HEK293 (cell line): ENCODE measurements around the gene FBXO9.

Experiments used
- CTCF ChIP-seq: fragments of 450-650 bp; formaldehyde crosslinking; IDR thresholded peaks from 2 replicates; pipeline ENCODE4 v1.5.1; 2016; ENCODE audit warnings: missing biosample characterization, missing genetic modification characterization
- ZNF157 ChIP-seq: fragments of 450-650 bp; formaldehyde crosslinking; IDR thresholded peaks from 2 replicates; pipeline ENCODE4 v1.5.1; 2016; ENCODE audit warnings: missing biosample characterization, missing genetic modification characterization
- ZNF350 ChIP-seq: fragments of 450-650 bp; formaldehyde crosslinking; IDR thresholded peaks from 2 replicates; pipeline ENCODE4 v1.5.0; 2017; ENCODE audit warnings: missing biosample characterization, mild to moderate bottlenecking, missing genetic modification characterization
- ZSCAN23 ChIP-seq: fragments of 450-650 bp; formaldehyde crosslinking; IDR thresholded peaks from 2 replicates; pipeline ENCODE4 v1.5.1; 2016; ENCODE audit warnings: missing biosample characterization, missing genetic modification characterization

GRCh38 chr6:53139841-53140413 is 74.7 kb downstream of the FBXO9 start:
- no peak for TF ChIP-seq CTCF (tag by site-specific recombination)
- TF ChIP-seq ZNF350 (tag by site-specific recombination): no peak
- no peak for TF ChIP-seq ZSCAN23 (tag by site-specific recombination)
- no peak for TF ChIP-seq ZNF157 (tag by site-specific recombination)
